Left colon (tissue), 2 donors: ENCODE results near the gene CYBB. TPM values are rescaled to one million over a fixed set of nuclear protein-coding genes. Genes with fewer than 3 reads are reported as not detected.
A peak's percentile ranks its signal among the peaks of the same experiment; 100 is the strongest.

Source experiments
- ATAC-seq: fragments of 200-7000 bp; cut with Tn5 transposase; one replicate; pipeline ENCODE4 v1.9.1; 2020; ENCODE audit warnings: mild to moderate bottlenecking, moderate library complexity
- DNase-seq, 2 donors: peaks; one replicate each; pipeline ENCODE4 v3.0.0-alpha.2; 2020
- intact Hi-C, 2 donors: fragments of 100-400 bp; cut with DNase I in 1 of 2; cut with micrococcal nuclease in 1 of 2; formaldehyde crosslinking; loops; one replicate each; pipeline versions ENCODE4 v1.11.2 to v1.14.0; 2022; cut with DNase I, micrococcal nuclease
- total RNA-seq, 2 donors: library from RNA; stranded (reverse); fragmentation: NEBNext Ultra II Directional; extraction: Animal tissue kit (Norgen Biotek cat#: 25700); gene quantifications; one replicate each; pipeline ENCODE4 v1.2.1, GENCODE V29; 2021
- donor health status: DM: no; HTN: no; CAD: no.
- donor health status: DM: yes; HTN: yes; CAD: no.

CYBB gene
- total RNA-seq, 2 donors from 2014 or later: 8.8 to 23.5 TPM

- intact Hi-C loops: no loop called here
- DNase-seq (no peak), ATAC-seq (no peak)
These were observed 40.8 kb downstream of the CYBB start for GRCh38 chrX:37820646-37821045.

- no peak for DNase-seq
- intact Hi-C loops: loop anchor here in 1 of 2 donors (2.0 to 5.0 kb wide), 2 partner anchors 80 to 312 kb away; no protein-coding TSS in a partner anchor
- peak; percentile 66 for ATAC-seq
These were observed 44.8 kb downstream of the CYBB start for GRCh38 chrX:37824491-37825214.

GRCh38 chrX:37825215-37825842 is 45.5 kb downstream of the CYBB start:
- intact Hi-C loops: loop anchor here in 1 of 2 donors (2.0 to 5.0 kb wide), 2 partner anchors 81 to 313 kb away; no protein-coding TSS in a partner anchor
- peak; percentile 32 to 62 for DNase-seq
- ATAC-seq: peak; percentile 82

- ATAC-seq: no peak
- intact Hi-C loops: loop anchor here in 1 of 2 donors (5.0 kb wide), 1 partner anchor 317 kb away; no protein-coding TSS in a partner anchor
- no peak for DNase-seq
These were observed 49.9 kb downstream of the CYBB start for GRCh38 chrX:37829721-37830120.

- ATAC-seq (no peak), DNase-seq (no peak)
- intact Hi-C loops: no loop called here
These were observed 50.5 kb downstream of the CYBB start for GRCh38 chrX:37830371-37830770.

- DNase-seq (no peak), ATAC-seq (no peak)
- intact Hi-C loops: no loop called here
These were observed 55.1 kb downstream of the CYBB start for GRCh38 chrX:37834937-37835336.

GRCh38 chrX:37840931-37841330 is 61.1 kb downstream of the CYBB start:
- intact Hi-C loops: no loop called here
- DNase-seq: no peak
- no peak for ATAC-seq

GRCh38 chrX:37844622-37845021 is 64.8 kb downstream of the CYBB start:
- intact Hi-C loops: no loop called here
- ATAC-seq (no peak), DNase-seq (no peak)

GRCh38 chrX:37846141-37846540 is 66.3 kb downstream of the CYBB start:
- intact Hi-C loops: no loop called here
- ATAC-seq (no peak), DNase-seq (no peak)

GRCh38 chrX:37846558-37846933 is 66.7 kb downstream of the CYBB start:
- no peak for ATAC-seq
- no peak for DNase-seq
- intact Hi-C loops: no loop called here

- intact Hi-C loops: no loop called here
- peak; percentile 86 to 87 for DNase-seq
- ATAC-seq: peak; percentile 100
These were observed 67.3 kb downstream of the CYBB start, which contains the start of gene DYNLT3 for GRCh38 chrX:37846934-37847732. Gene DYNLT3, minus strand, starts transcription at chrX:37847571. Its CDS starts 61 bp downstream, at chrX:37847510.

- intact Hi-C loops: no loop called here
- DNase-seq: no peak
- no peak for ATAC-seq
These were observed 67.9 kb downstream of the CYBB start for GRCh38 chrX:37847733-37848197.

GRCh38 chrX:37854148-37854547 is 74.3 kb downstream of the CYBB start:
- ATAC-seq (no peak), DNase-seq (no peak)
- intact Hi-C loops: no loop called here

- DNase-seq (no peak), ATAC-seq (no peak)
- intact Hi-C loops: no loop called here
These were observed 74.9 kb downstream of the CYBB start for GRCh38 chrX:37854748-37855147.

- DNase-seq (no peak), ATAC-seq (no peak)
- intact Hi-C loops: no loop called here
These were observed 80.9 kb downstream of the CYBB start for GRCh38 chrX:37860721-37861120.

- no peak for DNase-seq
- intact Hi-C loops: no loop called here
- peak; percentile 45 for ATAC-seq
These were observed 83.0 kb downstream of the CYBB start for GRCh38 chrX:37862851-37863250.
